ENCODE results near the gene TTC7B.

GRCh38 chr14:90799420-90799819 is 16.8 kb downstream of the TTC7B start:
- no peak for TF ChIP-seq REST (IDR thresholded peaks at IDR 0.05; ENCODE audit: insufficient read depth in 1 of 2, low read depth in 2 of 2, low read length in 2 of 2)
- no peak for TF ChIP-seq POLR2AphosphoS5 (IDR thresholded peaks at IDR 0.05; ENCODE audit: low read depth, low read length)
- TF ChIP-seq SIN3A (IDR thresholded peaks at IDR 0.05; ENCODE audit: borderline replicate concordance, insufficient read depth, low read length) = no peak
- TF ChIP-seq TAF1 (IDR thresholded peaks at IDR 0.05; ENCODE audit: borderline replicate concordance, insufficient read depth, low read length) = no peak
- TF ChIP-seq FOXP2 (optimal IDR thresholded peaks at IDR 0.05; ENCODE audit: borderline replicate concordance, extremely low read depth, extremely low read length, insufficient read depth) = no peak
